ENCODE measurements around the gene DLK1.

Gene DLK1

DNA sequence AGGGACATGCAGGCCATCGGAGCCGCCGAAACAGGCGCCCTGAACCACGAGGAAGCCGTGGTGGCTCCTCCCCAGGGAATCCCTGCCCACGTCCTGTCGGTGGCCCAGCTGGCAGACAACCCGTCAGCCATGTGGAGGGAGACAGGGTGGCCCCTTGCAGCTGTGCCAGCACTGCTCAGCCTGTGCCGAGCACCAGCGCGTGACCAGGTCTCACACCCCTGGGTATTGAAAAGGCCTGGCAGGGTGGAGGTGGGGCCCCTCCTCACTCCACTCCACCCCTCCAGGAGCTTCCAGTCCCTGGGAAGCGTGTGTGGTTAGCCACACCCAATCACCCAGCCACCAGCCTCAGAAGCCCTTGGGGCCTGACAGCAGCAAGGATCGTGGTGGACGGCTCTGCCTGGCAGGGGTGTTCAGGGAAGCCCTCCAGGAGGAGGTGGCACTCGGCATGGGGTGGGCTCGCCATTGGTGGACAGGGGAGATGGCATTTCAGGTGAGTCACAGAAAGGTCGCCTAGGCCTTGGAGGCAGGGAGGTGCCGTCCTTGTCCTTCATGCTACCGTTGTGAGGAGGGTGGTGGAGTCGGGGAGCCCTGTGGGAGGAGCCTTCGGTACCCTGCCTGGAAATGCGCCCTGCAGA is 12.3 kb upstream of the DLK1 start:
- DNase-seq (ENCODE audit: low read depth): no peak

DNA sequence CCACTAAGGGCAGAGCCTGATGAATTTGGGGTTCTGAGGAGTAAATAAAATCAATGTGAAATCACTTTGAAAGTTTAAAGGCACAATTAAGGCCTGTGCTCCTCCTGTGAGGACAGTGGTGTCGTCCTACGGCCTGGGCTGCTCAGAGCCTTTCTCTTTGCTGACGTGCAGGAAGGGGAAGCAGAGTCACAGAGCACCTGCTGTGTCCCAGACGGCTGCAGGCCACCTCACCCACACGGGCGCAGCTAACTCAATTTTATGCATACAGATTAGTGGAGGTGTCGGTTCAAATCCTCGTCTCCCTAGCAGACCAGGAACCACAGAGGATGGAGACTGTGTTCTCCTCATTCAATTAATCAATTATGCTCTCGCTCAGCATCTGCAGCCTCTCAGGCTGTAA is 11.4 kb upstream of the DLK1 start:
- no peak for DNase-seq (ENCODE audit: low read depth)

DNA sequence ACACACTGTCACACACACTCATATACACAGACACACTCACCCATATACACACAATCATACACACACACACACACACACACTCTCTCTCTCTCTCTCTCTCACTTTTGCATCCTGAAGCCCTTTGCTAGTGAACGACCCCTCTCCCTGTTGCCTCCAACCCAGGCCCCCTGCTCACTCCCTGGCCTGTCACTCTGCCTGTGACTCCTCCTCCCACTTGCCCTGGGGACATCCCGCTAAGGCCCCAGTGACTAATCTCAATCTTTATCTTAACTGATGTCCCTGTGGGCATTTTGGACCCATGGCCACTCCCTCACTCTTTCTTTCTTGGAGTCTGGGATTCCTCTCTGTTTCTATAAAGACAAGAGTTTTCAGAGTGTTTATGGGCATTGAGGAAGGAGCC is 10.9 kb upstream of the DLK1 start:
- no peak for DNase-seq (ENCODE audit: low read depth)

DNA sequence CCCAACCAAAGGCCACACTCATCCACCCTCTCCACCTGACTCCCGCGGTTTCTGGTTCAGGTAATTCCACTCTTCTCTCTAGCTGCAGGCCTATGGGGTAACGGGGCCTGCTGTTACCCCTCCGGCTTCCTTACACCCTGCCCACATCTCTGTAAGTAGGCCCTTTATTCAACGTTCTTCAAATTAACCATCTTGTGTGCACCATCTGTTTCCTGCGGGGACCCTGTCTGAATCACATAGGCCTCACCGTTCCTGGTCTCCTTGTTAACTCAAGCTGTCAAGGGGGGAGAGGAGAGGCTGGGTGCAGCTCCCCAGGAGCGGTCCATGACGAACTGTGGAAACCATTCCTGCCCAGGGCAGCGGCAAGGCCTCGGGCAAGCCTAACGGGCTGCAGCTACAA is 9.3 kb upstream of the DLK1 start:
- no peak for DNase-seq (ENCODE audit: low read depth)

DNA sequence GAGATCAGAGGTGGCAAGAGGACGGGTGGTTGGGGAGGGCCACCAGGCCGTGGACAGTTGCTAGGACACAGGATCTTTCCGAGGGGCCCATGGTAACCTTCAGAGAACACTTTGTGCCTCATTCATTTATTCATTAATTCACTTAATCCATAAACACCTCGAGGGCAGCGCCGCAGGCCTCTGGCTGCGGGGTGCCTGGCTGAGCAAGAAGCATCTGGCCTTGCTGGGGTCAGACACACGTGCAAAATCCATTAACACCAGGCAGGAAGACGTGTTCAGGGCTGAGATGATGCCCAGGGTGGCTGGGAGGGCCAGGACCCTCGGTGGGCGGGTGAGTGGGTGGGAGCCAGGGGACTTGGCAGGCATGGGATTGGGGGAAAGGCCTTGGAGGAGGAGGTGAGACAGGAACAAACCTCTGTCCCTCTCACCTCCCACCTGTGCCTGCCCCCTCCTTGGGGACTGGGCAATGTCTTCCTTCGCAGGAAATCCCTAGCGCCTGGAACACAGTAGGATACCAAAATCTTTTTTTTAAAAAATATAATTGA is 6.6 kb upstream of the DLK1 start:
- no peak for DNase-seq (ENCODE audit: low read depth)

DNA sequence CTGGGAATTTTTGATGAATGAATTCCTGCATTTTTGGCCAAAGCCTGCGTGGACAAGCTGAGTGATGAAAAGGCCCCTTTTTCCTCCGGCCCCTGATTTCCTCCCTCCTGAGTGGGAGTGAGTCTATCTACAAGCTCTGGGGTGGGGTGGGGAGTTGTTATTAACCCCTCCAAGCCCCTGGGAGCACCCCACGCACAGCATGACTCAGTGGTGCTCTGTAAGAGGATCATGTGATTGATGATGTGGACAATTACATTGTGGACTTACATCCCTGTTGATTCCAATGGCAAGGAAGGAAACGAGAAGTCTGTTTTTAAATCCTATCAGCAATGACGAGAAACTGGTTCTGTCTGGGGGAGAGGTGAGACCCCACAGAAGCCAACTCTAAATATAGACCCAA is 5.1 kb upstream of the DLK1 start:
- no peak for DNase-seq (ENCODE audit: low read depth)

DNA sequence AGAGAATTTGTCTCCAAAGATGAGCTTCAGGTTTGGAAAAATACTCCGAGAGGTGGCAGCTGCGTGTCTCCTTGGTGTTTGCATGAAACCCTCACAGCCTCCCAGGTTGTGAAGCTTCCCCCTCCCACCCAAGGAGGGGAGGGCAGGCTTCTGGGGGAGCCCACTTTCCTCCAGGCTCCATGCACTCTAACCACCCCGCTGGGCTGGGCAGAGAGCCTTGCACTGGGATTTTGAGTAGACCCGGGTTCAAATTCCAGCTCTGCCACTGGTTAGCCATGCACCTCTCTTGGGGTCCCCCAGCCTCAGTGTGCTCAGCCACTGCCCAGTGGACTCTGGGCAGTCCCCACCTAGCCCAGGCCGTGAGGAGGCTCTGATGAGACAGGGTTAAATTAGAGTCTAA is 4.3 kb upstream of the DLK1 start:
- no peak for DNase-seq (ENCODE audit: low read depth)

DNA sequence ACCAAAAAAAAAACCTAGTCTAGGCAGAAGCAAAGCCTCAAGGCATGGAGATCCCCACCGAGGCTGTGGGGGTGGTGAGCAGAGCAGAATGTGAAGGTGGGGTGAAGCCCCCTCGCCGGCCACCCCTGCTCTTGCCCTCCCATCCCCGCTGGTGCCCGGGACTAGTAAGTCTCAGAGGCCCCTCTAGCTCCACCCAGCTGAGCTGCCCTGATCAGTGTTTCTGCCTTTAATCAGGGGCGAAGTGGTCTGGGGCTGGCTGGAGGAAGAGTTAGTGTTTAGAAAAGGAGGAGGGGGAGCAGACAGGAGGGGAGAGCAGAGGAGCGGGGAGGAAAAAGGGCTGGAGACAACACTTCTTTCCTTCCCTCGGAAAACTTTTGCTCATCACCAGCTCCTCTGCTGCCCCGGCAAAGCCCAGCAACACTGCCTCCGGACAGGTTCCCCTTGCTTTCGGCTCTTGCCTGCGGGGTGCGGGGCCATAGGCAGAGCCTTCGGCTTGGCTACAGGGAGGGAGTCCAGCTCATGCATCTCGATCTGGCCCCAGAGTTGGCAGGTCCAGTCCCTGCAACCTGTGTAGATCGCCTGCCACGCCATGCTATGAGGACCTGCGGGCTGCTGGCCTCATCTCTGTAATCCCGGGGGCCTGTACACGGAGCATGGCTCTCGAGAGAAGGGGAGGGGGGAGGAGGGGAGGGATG is 3.4 kb upstream of the DLK1 start:
- DNase-seq (ENCODE audit: low read depth): no peak

DNA sequence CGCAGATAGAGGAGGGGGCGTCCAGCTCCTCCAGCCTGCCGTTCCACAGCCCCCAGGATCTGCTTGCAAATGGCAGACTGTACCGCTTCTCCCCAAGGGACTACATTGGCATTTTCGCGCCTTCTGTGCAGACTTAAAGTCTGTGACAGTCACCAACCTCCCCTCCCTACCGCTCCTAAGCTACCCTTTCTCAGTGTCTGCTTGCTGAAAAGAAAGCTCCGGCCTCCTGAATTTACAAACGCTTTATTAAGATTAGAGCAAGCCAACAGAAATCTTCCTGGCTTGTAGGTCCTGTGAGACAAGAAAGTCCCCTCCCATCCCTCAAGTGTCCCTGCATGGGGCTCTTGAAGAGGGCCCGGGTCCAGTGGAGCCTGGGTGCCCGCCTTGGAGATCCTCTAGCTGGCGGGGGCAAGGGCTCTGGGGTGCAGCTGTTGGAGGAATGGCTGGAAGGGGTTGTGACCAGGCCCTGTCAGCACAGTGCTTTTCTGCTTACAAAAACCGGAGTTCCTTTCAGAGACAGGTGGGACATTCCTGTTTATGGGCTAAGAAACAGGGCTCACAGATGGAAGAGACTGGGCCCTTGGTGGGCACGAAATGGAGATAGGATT is 2.8 kb upstream of the DLK1 start:
- DNase-seq (ENCODE audit: low read depth): no peak

DNA sequence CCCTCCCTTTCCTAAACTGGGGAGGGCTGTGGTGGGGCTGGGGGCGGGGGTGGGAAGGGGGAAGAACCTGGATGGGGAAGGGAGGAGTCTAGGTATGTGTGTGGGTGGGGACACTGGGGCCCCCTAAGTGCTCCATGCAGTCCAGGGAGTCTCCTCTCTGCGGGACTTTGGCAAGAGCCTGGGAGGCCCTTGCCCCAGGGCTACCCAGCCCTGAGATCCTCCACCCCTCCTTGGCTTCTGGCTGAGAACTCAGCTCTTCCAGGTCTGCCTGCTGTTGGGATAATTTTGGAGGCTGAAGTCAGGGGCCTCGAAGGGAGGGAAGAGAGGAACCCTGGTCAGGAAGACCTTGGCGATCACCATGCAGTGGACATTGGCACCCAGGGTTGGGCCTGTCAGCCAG is 2.2 kb upstream of the DLK1 start:
- no peak for DNase-seq (ENCODE audit: low read depth)

DNA sequence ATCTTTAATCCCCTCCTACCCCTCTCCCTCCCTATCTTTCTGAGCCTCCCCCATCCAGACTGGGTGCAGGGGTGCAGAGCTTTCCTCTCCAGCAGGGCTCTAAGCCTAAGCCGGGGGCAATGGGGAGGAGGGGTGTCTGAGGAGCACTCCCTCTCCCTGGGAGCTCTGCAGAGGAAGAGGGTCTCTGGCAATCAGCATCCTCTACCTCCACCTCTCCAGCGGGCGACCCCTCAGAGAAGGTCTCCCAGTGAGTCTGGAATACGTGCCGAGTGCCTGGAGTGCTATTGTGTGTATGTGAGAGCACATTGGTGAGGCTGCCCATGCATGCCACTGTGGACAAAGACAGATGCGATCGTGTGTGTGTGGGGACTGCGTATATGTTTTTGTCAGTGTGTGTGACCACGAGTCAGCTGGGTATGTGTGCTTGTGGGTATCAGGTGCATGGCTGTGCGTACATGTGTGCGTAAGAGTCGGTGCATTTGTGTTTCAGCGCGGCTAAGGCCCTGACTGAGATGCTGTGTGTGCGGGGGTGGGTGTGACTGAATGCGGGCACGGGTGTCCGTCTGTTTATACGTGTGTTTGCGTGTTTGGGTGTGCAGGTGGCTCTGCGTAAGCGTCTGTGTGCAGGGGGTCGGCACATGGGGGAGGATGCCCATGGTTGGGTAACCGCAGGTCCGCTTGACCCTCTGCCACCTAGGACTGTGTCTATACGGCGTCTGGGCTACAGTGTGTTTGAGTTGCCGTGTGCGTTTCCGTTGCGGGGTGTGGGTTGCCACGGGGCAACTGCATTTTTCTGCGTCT is 905 bp upstream of the DLK1 start:
- no peak for DNase-seq (ENCODE audit: low read depth)

DNA sequence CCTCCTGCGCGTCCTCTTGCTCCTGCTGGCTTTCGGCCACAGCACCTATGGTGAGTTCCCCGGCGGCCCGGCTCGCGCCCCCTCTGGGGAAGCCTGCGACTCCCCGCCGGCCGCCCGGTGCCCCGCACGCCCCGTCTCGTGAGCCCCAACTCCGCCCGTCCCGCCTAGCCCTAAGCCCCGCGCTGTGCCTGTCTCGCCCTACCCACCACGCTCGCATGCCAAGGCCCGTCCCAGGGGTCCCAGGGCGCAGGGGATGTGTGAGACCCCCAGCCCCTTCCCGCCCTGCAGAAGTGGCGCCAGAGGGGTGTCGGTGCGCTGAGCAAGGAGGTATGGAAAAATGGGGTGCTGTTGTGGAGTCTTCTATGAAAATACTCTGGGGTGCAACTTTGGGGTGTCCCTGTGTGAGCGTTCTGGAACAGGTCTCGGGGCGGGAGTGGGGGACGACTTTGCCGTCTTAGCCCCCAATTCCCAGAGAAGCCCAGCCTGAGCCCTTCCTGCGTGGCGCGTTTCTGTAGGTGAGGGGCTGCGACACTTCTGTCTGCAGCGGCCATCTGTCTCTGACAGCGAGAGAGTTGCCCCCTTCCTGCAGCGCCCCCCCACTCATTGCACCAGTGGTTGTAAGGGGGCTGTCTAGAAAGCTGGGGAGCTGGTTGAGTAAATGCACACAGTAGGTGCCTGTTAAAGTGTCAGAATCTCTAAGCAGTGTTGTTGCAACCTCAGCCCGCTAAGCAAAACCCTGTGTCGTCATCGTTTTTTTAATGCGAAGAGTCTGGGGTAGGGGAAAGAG is 587 bp downstream of the DLK1 start:
- no peak for DNase-seq (ENCODE audit: low read depth)

DNA sequence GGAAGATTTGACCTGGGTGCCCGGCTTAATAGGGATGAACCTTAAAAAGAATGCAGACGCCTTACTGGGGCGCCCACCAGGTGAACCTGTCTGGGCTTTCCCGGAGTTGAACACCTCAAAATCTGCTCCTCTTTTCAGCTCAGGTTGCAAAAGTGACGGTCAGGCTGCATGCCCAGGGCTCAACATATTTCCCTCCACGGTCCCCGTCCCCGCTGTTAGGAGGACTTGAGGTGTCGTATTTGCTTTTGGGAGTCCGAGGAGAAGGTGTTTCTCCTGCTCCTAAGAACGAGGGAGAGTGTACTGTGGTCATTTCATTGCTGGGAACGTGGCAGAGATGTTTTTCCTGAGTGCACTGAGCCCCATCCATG is 1.2 kb downstream of the DLK1 start:
- no peak for DNase-seq (ENCODE audit: low read depth)

DNA sequence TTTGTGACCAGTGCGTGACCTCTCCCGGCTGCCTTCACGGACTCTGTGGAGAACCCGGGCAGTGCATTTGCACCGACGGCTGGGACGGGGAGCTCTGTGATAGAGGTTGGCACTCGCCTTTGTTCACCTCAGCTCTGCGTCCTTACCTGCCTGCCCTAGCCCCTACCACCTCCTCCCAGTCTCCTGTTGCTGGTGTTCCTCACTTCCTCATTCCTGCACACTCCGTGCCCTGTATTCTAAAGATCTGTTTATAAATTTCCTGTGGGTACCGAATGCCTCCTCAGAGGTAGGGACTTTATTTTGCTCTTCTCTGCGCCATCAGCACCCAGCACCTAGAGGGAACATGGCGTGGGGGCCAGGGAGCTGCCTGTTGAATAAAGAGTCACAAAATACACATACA is 2.3 kb downstream of the DLK1 start:
- no peak for DNase-seq (ENCODE audit: low read depth)

DNA sequence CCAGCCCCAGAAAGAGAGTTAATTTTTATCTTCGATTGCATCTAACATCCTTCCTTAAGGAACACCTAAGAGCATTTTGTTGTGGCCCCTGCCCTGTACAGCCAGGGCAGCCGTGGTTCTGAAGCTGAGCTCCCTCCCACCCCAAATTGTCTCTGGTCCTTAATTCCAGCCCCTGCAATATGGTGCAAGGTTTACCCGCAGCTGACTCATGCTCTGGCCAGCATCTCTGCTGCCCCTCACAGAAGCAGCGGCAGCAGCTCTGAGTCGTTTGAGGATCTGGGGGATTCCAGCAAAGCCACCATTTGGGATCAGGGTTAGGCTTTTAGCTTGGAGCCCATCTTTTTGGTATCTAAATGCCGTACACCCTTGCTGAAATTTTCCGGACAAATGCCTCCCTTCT is 3.3 kb downstream of the DLK1 start:
- DNase-seq (ENCODE audit: low read depth): no peak

DNA sequence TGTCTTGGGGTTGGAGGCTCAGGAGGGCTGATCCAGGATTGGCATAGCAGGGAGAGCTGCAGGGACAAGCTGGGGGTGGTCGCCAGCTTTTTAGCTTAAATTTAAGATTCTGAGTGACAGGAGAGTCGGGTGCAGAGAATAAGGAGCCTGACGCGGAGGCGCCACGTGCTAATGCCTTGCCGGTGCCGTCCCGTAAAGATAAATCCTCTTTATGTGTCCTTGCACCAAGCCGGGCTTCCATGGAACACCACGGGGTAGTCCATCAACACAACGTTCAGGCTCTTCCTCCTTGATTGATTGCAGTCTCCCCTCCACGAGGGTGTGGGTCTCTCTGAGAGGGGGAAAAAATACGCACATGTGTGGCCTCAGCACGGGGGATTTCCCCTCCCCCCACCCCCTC is 3.9 kb downstream of the DLK1 start:
- DNase-seq (ENCODE audit: low read depth): no peak

DNA sequence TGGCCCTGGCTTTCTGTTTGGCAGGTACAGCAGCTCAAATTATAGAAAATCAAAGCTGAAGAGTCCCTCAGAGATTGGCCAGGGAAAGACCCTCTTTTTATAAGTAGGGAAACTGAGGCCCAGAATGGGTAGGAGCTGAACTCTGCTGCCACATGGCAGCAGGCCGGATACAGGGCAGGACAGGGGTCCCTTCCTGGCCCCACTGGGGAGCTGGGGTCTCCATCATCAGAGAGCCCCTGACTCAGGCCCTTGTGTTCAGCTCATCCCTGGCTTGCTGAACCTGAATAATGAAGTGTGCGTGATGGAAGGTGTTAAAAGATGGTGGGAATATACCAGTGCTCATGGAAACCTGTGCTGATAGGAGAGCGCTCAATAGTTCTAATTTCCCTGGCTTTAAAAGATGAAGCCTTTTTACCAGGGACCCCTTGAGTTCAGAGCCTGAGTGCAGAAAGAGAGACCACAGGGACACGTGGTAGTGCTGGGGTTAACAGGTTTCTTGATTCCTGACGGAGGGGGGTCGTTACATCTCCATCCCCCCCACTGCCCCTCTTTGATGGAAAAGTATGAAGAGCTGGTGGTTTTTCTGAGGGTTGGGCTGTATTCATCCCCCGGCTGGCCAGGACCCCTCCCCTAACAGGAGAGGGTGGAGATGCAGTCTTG is 4.4 kb downstream of the DLK1 start:
- no peak for DNase-seq (ENCODE audit: low read depth)

DNA sequence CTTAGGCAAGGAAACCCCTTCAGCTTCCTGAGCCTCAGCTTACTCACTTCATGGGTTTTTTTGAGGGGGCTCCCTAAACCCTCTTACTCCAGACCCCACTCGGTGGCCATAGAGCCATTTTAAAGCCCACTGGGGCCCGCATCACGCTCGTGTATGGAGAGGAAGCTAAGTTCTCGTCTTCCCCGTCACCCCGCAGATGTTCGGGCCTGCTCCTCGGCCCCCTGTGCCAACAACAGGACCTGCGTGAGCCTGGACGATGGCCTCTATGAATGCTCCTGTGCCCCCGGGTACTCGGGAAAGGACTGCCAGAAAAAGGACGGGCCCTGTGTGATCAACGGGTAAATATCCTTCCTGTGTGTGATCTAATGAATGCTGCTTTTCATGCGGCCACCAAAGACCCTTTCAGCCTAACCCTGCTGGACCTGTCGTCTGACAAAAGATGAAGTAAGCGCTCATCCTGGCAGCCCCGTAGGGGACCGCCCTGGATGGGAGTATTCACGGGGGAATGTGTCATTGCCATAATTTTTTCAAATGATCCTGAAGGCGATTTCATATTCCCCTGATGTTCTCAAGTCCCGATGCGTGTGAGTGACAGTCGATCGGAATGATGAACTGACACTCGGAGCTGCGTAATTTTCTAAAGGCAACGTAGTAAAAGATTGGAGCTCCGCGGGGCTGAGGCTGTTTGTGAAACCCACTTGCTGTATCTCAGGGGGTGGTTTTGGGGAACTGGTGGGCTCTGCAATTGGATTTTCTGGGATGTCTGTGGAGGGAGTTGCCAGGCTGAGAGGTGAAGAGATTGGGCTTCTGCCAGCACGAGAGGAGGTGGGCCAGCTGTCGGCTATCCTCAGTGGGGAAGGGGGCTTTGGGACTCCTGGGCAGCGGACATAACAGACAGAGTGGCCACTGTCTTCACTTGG is 5.4 kb downstream of the DLK1 start:
- DNase-seq (ENCODE audit: low read depth): no peak

DNA sequence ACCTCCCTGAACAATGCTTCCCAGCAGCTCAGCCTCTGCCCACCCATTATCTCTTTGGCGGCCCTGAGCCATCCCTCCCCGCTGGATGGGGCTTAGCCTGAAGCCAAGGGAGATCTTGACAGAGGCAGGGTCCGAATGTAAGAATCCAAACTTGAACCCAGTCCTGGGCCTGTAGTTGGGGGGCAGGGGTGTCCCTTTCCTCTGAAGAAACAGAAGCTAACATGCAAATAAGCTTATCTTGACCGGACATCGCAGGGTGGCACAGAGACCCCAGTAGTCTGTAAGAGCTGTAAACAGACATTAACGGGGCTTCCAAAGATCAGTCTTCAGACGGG is 6.0 kb downstream of the DLK1 start:
- no peak for DNase-seq (ENCODE audit: low read depth)

DNA sequence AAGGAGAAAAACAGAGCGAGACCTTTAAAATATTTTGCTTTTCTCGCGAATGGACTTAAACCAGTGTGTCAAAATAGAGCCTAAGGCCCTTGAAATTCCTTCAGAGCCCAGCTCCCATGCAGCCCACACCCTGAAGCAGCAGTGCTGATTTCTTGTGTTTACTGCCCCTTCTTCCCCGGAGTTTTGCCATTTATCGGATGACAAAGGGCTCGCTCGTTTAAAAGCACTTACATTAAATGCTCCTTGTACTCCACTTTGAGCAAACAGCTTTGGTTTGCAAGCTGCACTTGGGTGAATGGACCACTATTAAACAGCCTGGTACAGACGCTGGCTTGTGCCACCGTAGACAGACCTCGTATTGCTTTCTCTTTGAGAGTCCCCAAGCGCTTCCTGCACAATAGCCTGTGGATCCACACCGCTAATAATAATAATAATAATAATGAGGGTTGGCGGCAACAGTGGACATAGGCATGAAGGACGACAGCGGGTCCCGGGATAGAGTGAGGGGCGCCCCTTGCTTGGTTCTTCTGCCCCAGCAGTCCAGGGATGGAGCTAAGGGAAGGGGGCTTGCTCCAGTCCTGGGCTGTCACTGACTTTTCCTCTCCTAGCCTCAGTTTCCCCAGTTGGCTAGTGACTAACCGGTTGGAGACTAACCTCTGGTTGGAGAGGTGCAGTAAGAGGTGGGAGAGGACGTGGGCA is 6.6 kb downstream of the DLK1 start:
- no peak for DNase-seq (ENCODE audit: low read depth)
